GOT3 (cell line): ENCODE data around the gene RPP38.

Experiments
- DNase-seq: peaks from one replicate; lab custom pipeline; 2025; ENCODE audit warnings: mixed read lengths; lab: John Stamatoyannopoulos, UW

Gene RPP38

GRCh38 chr10:15112657-15113056 is 15.5 kb downstream of the RPP38 start:
- no peak for DNase-seq

- DNase-seq = no peak
Measured at GRCh38 chr10:15113766-15114165, 16.6 kb downstream of the RPP38 start.

- no peak for DNase-seq
Measured at GRCh38 chr10:15116225-15116624, 19.1 kb downstream of the RPP38 start.

GRCh38 chr10:15118615-15119014 is 21.5 kb downstream of the RPP38 start:
- no peak for DNase-seq

- DNase-seq = no peak
Measured at GRCh38 chr10:15120523-15120922, 23.4 kb downstream of the RPP38 start.

- DNase-seq = no peak
Measured at GRCh38 chr10:15121707-15122106, 24.6 kb downstream of the RPP38 start.

- no peak for DNase-seq
Measured at GRCh38 chr10:15122477-15123030, 25.4 kb downstream of the RPP38 start.

GRCh38 chr10:15123749-15124184 is 26.6 kb downstream of the RPP38 start:
- DNase-seq = no peak

- DNase-seq = no peak
Measured at GRCh38 chr10:15124190-15124589, 27.0 kb downstream of the RPP38 start.

- no peak for DNase-seq
Measured at GRCh38 chr10:15124908-15125307, 27.8 kb downstream of the RPP38 start.

- DNase-seq = no peak
Measured at GRCh38 chr10:15131330-15131729, 34.2 kb downstream of the RPP38 start.

- DNase-seq = no peak
Measured at GRCh38 chr10:15136129-15137035, 39.2 kb downstream of the RPP38 start.

- DNase-seq = no peak
Measured at GRCh38 chr10:15137036-15137359, 39.8 kb downstream of the RPP38 start.

GRCh38 chr10:15137636-15138035 is 40.5 kb downstream of the RPP38 start:
- no peak for DNase-seq

GRCh38 chr10:15140698-15141097 is 43.5 kb downstream of the RPP38 start:
- DNase-seq = no peak

- no peak for DNase-seq
Measured at GRCh38 chr10:15141136-15142054, 44.2 kb downstream of the RPP38 start.

GRCh38 chr10:15144788-15145187 is 47.6 kb downstream of the RPP38 start:
- no peak for DNase-seq

- no peak for DNase-seq
Measured at GRCh38 chr10:15146366-15146765, 49.2 kb downstream of the RPP38 start.

GRCh38 chr10:15147594-15148392 is 50.6 kb downstream of the RPP38 start:
- no peak for DNase-seq

GRCh38 chr10:15149042-15149771 is 52.1 kb downstream of the RPP38 start:
- no peak for DNase-seq

- no peak for DNase-seq
Measured at GRCh38 chr10:15150563-15150962, 53.4 kb downstream of the RPP38 start.
